Measurements from ENCODE around the gene TMEM181. TPM values are rescaled to one million over a fixed set of nuclear protein-coding genes. Genes with fewer than 3 reads are reported as not detected.

The TMEM181 gene
- polyA plus RNA-seq, 1 donor, result 38.5 TPM

GRCh38 chr6:158621694-158622544 lies 62.0 kb downstream of the TMEM181 start:
- peaks cover 59% of the 10 kb centered on the region for H3K36me3 ChIP-seq (ENCODE audit: control insufficient read depth, insufficient read depth, low read length)
- no peaks in the 10 kb centered on the region for H3K4me1 ChIP-seq (ENCODE audit: control insufficient read depth, insufficient read depth, low read length)
- DNase-seq, result no peak
- no peak overlapping the region for H3K27ac ChIP-seq (ENCODE audit: low read length)
- no peak overlapping the region for H3K4me3 ChIP-seq (ENCODE audit: low read length)
- H3K27me3 ChIP-seq (ENCODE audit: control insufficient read depth, insufficient read depth, low read length), result no peaks in the 10 kb centered on the region
- 100% methylated on average over 1 of the region's 25 CpGs for WGBS (ENCODE audit: insufficient coverage, low lambda C conversion rate)
- no peaks in the 10 kb centered on the region for H3K9me3 ChIP-seq (ENCODE audit: control insufficient read depth, low read depth, low read length)

- DNase-seq, result no peak
- H3K9me3 ChIP-seq (ENCODE audit: control insufficient read depth, low read depth, low read length), result no peaks in the 10 kb centered on the region
- H3K36me3 ChIP-seq (ENCODE audit: control insufficient read depth, insufficient read depth, low read length), result peaks cover 66% of the 10 kb centered on the region
- 100% methylated on average over 1 of the region's 10 CpGs for WGBS (ENCODE audit: insufficient coverage, low lambda C conversion rate)
- H3K27me3 ChIP-seq (ENCODE audit: control insufficient read depth, insufficient read depth, low read length), result no peaks in the 10 kb centered on the region
- H3K27ac ChIP-seq (ENCODE audit: low read length), result no peak overlapping the region
- H3K4me1 ChIP-seq (ENCODE audit: control insufficient read depth, insufficient read depth, low read length), result no peaks in the 10 kb centered on the region
- no peak overlapping the region for H3K4me3 ChIP-seq (ENCODE audit: low read length)
Observed at GRCh38 chr6:158622545-158623190, 62.8 kb downstream of the TMEM181 start.

GRCh38 chr6:158624684-158625682 lies 65.1 kb downstream of the TMEM181 start:
- Histone ChIP-seq H3K4me1 (ENCODE audit: control insufficient read depth, insufficient read depth, low read length) (no peaks in the 10 kb centered on the region), H3K4me3 (ENCODE audit: low read length) (no peak overlapping the region), H3K36me3 (ENCODE audit: control insufficient read depth, insufficient read depth, low read length) (peaks cover 85% of the 10 kb centered on the region), H3K27ac (ENCODE audit: low read length) (no peak overlapping the region), H3K9me3 (ENCODE audit: control insufficient read depth, low read depth, low read length) (no peaks in the 10 kb centered on the region), H3K27me3 (ENCODE audit: control insufficient read depth, insufficient read depth, low read length) (no peaks in the 10 kb centered on the region)
- WGBS (ENCODE audit: insufficient coverage, low lambda C conversion rate), result no CpG with 5 or more reads among the region's 25 CpGs
- DNase-seq, result no peak

- Histone ChIP-seq H3K36me3 (ENCODE audit: control insufficient read depth, insufficient read depth, low read length) (peaks cover 80% of the 10 kb centered on the region), H3K27ac (ENCODE audit: low read length) (no peak overlapping the region), H3K4me1 (ENCODE audit: control insufficient read depth, insufficient read depth, low read length) (peaks cover 6% of the 10 kb centered on the region), H3K9me3 (ENCODE audit: control insufficient read depth, low read depth, low read length) (no peaks in the 10 kb centered on the region), H3K27me3 (ENCODE audit: control insufficient read depth, insufficient read depth, low read length) (no peaks in the 10 kb centered on the region), H3K4me3 (ENCODE audit: low read length) (no peak overlapping the region)
- no CpG with 5 or more reads among the region's 15 CpGs for WGBS (ENCODE audit: insufficient coverage, low lambda C conversion rate)
- no peak for DNase-seq
Observed at GRCh38 chr6:158625881-158626305, 66.0 kb downstream of the TMEM181 start.

GRCh38 chr6:158626360-158627167 lies 66.7 kb downstream of the TMEM181 start:
- Histone ChIP-seq H3K27ac (ENCODE audit: low read length) (no peak overlapping the region), H3K4me3 (ENCODE audit: low read length) (no peak overlapping the region), H3K36me3 (ENCODE audit: control insufficient read depth, insufficient read depth, low read length) (peaks cover 78% of the 10 kb centered on the region), H3K27me3 (ENCODE audit: control insufficient read depth, insufficient read depth, low read length) (no peaks in the 10 kb centered on the region), H3K9me3 (ENCODE audit: control insufficient read depth, low read depth, low read length) (no peaks in the 10 kb centered on the region), H3K4me1 (ENCODE audit: control insufficient read depth, insufficient read depth, low read length) (peaks cover 13% of the 10 kb centered on the region)
- DNase-seq, result no peak
- 86% methylated on average over 1 of the region's 6 CpGs for WGBS (ENCODE audit: insufficient coverage, low lambda C conversion rate)

GRCh38 chr6:158627168-158627939 lies 67.5 kb downstream of the TMEM181 start:
- H3K9me3 ChIP-seq (ENCODE audit: control insufficient read depth, low read depth, low read length), result no peaks in the 10 kb centered on the region
- H3K36me3 ChIP-seq (ENCODE audit: control insufficient read depth, insufficient read depth, low read length), result peaks cover 73% of the 10 kb centered on the region
- no peak for DNase-seq
- H3K27ac ChIP-seq (ENCODE audit: low read length), result no peak overlapping the region
- no peaks in the 10 kb centered on the region for H3K27me3 ChIP-seq (ENCODE audit: control insufficient read depth, insufficient read depth, low read length)
- H3K4me1 ChIP-seq (ENCODE audit: control insufficient read depth, insufficient read depth, low read length), result peaks cover 20% of the 10 kb centered on the region
- H3K4me3 ChIP-seq (ENCODE audit: low read length), result no peak overlapping the region
- no CpG with 5 or more reads among the region's 20 CpGs for WGBS (ENCODE audit: insufficient coverage, low lambda C conversion rate)

- peaks cover 20% of the 10 kb centered on the region for H3K4me1 ChIP-seq (ENCODE audit: control insufficient read depth, insufficient read depth, low read length)
- H3K36me3 ChIP-seq (ENCODE audit: control insufficient read depth, insufficient read depth, low read length), result peaks cover 70% of the 10 kb centered on the region
Observed at GRCh38 chr6:158627940-158628211, 68.0 kb downstream of the TMEM181 start.

GRCh38 chr6:158628542-158628941 lies 68.7 kb downstream of the TMEM181 start:
- Histone ChIP-seq H3K4me3 (ENCODE audit: low read length) (no peak overlapping the region), H3K27ac (ENCODE audit: low read length) (no peak overlapping the region), H3K36me3 (ENCODE audit: control insufficient read depth, insufficient read depth, low read length) (peaks cover 74% of the 10 kb centered on the region), H3K9me3 (ENCODE audit: control insufficient read depth, low read depth, low read length) (no peaks in the 10 kb centered on the region), H3K27me3 (ENCODE audit: control insufficient read depth, insufficient read depth, low read length) (no peaks in the 10 kb centered on the region), H3K4me1 (ENCODE audit: control insufficient read depth, insufficient read depth, low read length) (peaks cover 20% of the 10 kb centered on the region)
- no CpG with 5 or more reads among the region's 17 CpGs for WGBS (ENCODE audit: insufficient coverage, low lambda C conversion rate)
- no peak for DNase-seq

More at GRCh38 chr6:158627940-158628211, 68.0 kb downstream of the TMEM181 start:
- H3K27ac ChIP-seq (ENCODE audit: low read length), result no peak overlapping the region
- no peak overlapping the region for H3K4me3 ChIP-seq (ENCODE audit: low read length)
- H3K9me3 ChIP-seq (ENCODE audit: control insufficient read depth, low read depth, low read length), result no peaks in the 10 kb centered on the region
- no peaks in the 10 kb centered on the region for H3K27me3 ChIP-seq (ENCODE audit: control insufficient read depth, insufficient read depth, low read length)
- no peak for DNase-seq
- WGBS (ENCODE audit: insufficient coverage, low lambda C conversion rate), result no CpG with 5 or more reads among the region's 9 CpGs
